K562 (cell line): Measurements from ENCODE around the gene PRKAR2B. TPM values are rescaled to one million over a fixed set of nuclear protein-coding genes. Genes with fewer than 3 reads are reported as not detected.
A peak's percentile ranks its signal among the peaks of the same experiment; 100 is the strongest.

Experiments used
- BRCA1 ChIP-seq, 2 experiments: fragments of 450-650 bp in 1 of 2; sonication (generic) in 1 of 2; formaldehyde crosslinking in 1 of 2; IDR thresholded peaks; 2 replicates each; pipeline versions ENCODE4 v1.5.0 to v1.6.1; 2017 to 2020; ENCODE audit warnings: mild to moderate bottlenecking in 1 of 2, missing genetic modification reagents in 1 of 2
- CBFA2T2 ChIP-seq: fragments of 450-650 bp; conservative IDR thresholded peaks from 2 replicates; pipeline ENCODE4 v1.6.1; 2017; ENCODE audit warnings: mild to moderate bottlenecking
- CHD2 ChIP-seq: IDR thresholded peaks from 2 replicates; pipeline ENCODE4 v1.6.1; 2011; ENCODE audit warnings: low read depth, low read length
- CREB3L1 ChIP-seq: fragments of 450-650 bp; IDR thresholded peaks from 2 replicates; pipeline ENCODE4 v1.6.1; 2014; ENCODE audit warnings: low read depth, mild to moderate bottlenecking, moderate library complexity, borderline replicate concordance
- E2F5 ChIP-seq: sonication (generic); formaldehyde crosslinking; IDR thresholded peaks from 2 replicates; pipeline ENCODE4 v1.8.0; 2022; ENCODE audit warnings: mild to moderate bottlenecking, missing genetic modification reagents
- FIP1L1 ChIP-seq: fragments of 200-400 bp; formaldehyde crosslinking; IDR thresholded peaks from 2 replicates; pipeline ENCODE4 v1.6.1; 2018; ENCODE audit warnings: mild to moderate bottlenecking, low read depth, low read length; ENCODE audit not compliant: poor library complexity, severe bottlenecking
- HDAC2 ChIP-seq: fragments of 450-650 bp; IDR thresholded peaks from 2 replicates; pipeline ENCODE4 v1.6.1; 2016; ENCODE audit warnings: mild to moderate bottlenecking
- HDAC8 ChIP-seq: fragments of 450-650 bp; IDR thresholded peaks from 2 replicates; pipeline ENCODE4 v1.6.1; 2016; ENCODE audit warnings: mild to moderate bottlenecking, missing genetic modification characterization, moderate library complexity, missing compliant biosample characterization
- HEY1 ChIP-seq: fragments of 250-450 bp; sonication (Bioruptor Pico); IDR thresholded peaks from 2 replicates; pipeline ENCODE4 v1.5.0; 2020; ENCODE audit warnings: mild to moderate bottlenecking, moderate library complexity, borderline replicate concordance
- HMGN3 ChIP-seq: IDR thresholded peaks from 2 replicates; pipeline ENCODE4 v1.6.1; 2011; ENCODE audit warnings: borderline replicate concordance, low read depth, mild to moderate bottlenecking, mixed read lengths, low read length; ENCODE audit not compliant: insufficient read length; ENCODE audit errors: extremely low read depth
- HNRNPL ChIP-seq: fragments of 200-400 bp; formaldehyde crosslinking; IDR thresholded peaks from 2 replicates; pipeline ENCODE4 v1.6.1; 2017; ENCODE audit warnings: low read depth, mild to moderate bottlenecking, low read length
- KAT8 ChIP-seq: fragments of 450-650 bp; IDR thresholded peaks from 2 replicates; pipeline ENCODE4 v1.6.1; 2016; ENCODE audit warnings: low read depth, mild to moderate bottlenecking
- MAFF ChIP-seq: IDR thresholded peaks from 2 replicates; pipeline ENCODE4 v1.6.1; 2012; ENCODE audit warnings: low read length, improper control_type of control experiment
- MCM7 ChIP-seq, 2 experiments: fragments of 450-650 bp; IDR thresholded peaks; 2 replicates each; pipeline ENCODE4 v1.6.1; 2016 to 2018
- RBM14 ChIP-seq: fragments of 200-400 bp; formaldehyde crosslinking; IDR thresholded peaks from 2 replicates; pipeline ENCODE4 v1.6.1; 2018; ENCODE audit warnings: low read depth, mild to moderate bottlenecking, low read length, moderate library complexity, borderline replicate concordance; ENCODE audit not compliant: insufficient read depth
- RBM15 ChIP-seq: fragments of 200-400 bp; formaldehyde crosslinking; IDR thresholded peaks from 2 replicates; pipeline ENCODE4 v1.6.1; 2018; ENCODE audit warnings: mild to moderate bottlenecking, low read length, moderate library complexity; ENCODE audit not compliant: insufficient read depth
- SNIP1 ChIP-seq: fragments of 450-650 bp; IDR thresholded peaks from 2 replicates; pipeline ENCODE4 v1.7.1; 2017; ENCODE audit warnings: low read depth, mild to moderate bottlenecking
- SP2 ChIP-seq: IDR thresholded peaks from 2 replicates; pipeline ENCODE4 v1.6.1; 2011; ENCODE audit warnings: mild to moderate bottlenecking, low read depth, low read length, moderate library complexity; ENCODE audit not compliant: poor library complexity, severe bottlenecking; ENCODE audit errors: extremely low read depth
- TCF3 ChIP-seq: sonication (generic); formaldehyde crosslinking; IDR thresholded peaks from 2 replicates; pipeline ENCODE4 v1.4.0; 2020; ENCODE audit warnings: mild to moderate bottlenecking, missing genetic modification reagents
- TOE1 ChIP-seq, 2 experiments: fragments of 450-650 bp in 1 of 2; sonication (generic) in 1 of 2; formaldehyde crosslinking in 1 of 2; IDR thresholded peaks; 2 replicates each; pipeline versions ENCODE4 v1.7.1 to v1.8.0; 2016 to 2022; ENCODE audit warnings: borderline replicate concordance in 2 of 2, mild to moderate bottlenecking in 2 of 2, antibody characterized with exemption in 1 of 2, inconsistent platforms in 1 of 2, low read depth in 1 of 2, missing genetic modification reagents in 1 of 2, moderate library complexity in 1 of 2
- ZFX ChIP-seq: sonication (generic); formaldehyde crosslinking; IDR thresholded peaks from 2 replicates; pipeline ENCODE4 v1.8.0; 2022; ENCODE audit warnings: mild to moderate bottlenecking, missing genetic modification reagents, moderate library complexity
- ZNF253 ChIP-seq: fragments of 250-450 bp; sonication (Bioruptor Pico); conservative IDR thresholded peaks from 2 replicates; pipeline ENCODE4 v1.6.1; 2021; ENCODE audit warnings: mild to moderate bottlenecking
- ZNF740 ChIP-seq, 3 experiments: fragments of 200-800 bp in 1 of 3; sonication (Bioruptor generic) in 1 of 3; sonication (generic) in 1 of 3; formaldehyde crosslinking in 1 of 3; IDR thresholded peaks; 2 replicates each; pipeline versions ENCODE4 v1.6.1 to v1.8.0; 2016 to 2022; ENCODE audit warnings: mild to moderate bottlenecking in 2 of 3, missing compliant biosample characterization in 2 of 3, missing genetic modification characterization in 2 of 3, missing genetic modification reagents in 1 of 3
- ZNF778 ChIP-seq: fragments of 450-650 bp; formaldehyde crosslinking; IDR thresholded peaks from 2 replicates; pipeline ENCODE4 v1.4.0; 2020; ENCODE audit warnings: mild to moderate bottlenecking, moderate library complexity
- polyA plus RNA-seq, 8 experiments: library from polyadenylated mRNA; depleted of rRNA in 4 of 8; stranded (reverse) in 5 of 8; unstranded in 3 of 8; fragments of >200 nt; fragmentation: Nextera tagmentation in 2 of 8; fragmentation: Illumina TruSeq in 1 of 8; extraction: Ambion mirVana in 2 of 8; extraction: Trizol in 1 of 8; gene quantifications; 2 replicates each; pipeline versions ENCODE4 v1.2.1 to v1.2.3, GENCODE V29; 2011 to 2014; ENCODE audit warnings: inconsistent platforms in 1 of 8, missing spikeins in 1 of 8
- total RNA-seq, 7 experiments: library from RNA; depleted of rRNA in 6 of 7; stranded (reverse); fragments of >200 nt in 6 of 7; fragmentation: Illumina TruSeq in 2 of 7; extraction: Trizol in 2 of 7; gene quantifications; 2 replicates each; pipeline versions ENCODE4 v1.2.1 to v1.2.3, GENCODE V29; 2011 to 2021; ENCODE audit warnings: low replicate concordance in 1 of 7

Gene PRKAR2B
- total and polyA plus RNA-seq, 9 of the 15 experiments (the other 6 are each of a cell fraction or from before 2014, with no cell fraction given), result 59.0 to 173 (median 129) TPM

- TF ChIP-seq TOE1 (IDR thresholded peaks at IDR 0.05; ENCODE audit: borderline replicate concordance), result no peak; the same call in 1 of the 2 replicates
- TF ChIP-seq TOE1 (CRISPR knock-in tag; IDR thresholded peaks at IDR 0.05; ENCODE audit: borderline replicate concordance, low read depth), result 0 out of 2 replicates have a peak, but pooled peaks have one; percentile 82
- TF ChIP-seq CHD2, result peak; percentile 41; the same call in 1 of the 2 replicates
- no peak for TF ChIP-seq HEY1 (CRISPR knock-in tag)
- no peak for TF ChIP-seq KAT8
- no peak for TF ChIP-seq ZNF253 (CRISPR knock-in tag)
- TF ChIP-seq SNIP1, result no peak
- peak; percentile 94 for TF ChIP-seq HMGN3
- TF ChIP-seq HDAC2, result no peak
- peak; percentile 19; the same call in 1 of the 2 replicates for TF ChIP-seq TCF3 (CRISPR knock-in tag)
- no peak for TF ChIP-seq MCM7 (IDR thresholded peaks at IDR 0.05)
- TF ChIP-seq FIP1L1, result no peak
- TF ChIP-seq MAFF, result no peak
- TF ChIP-seq RBM15, result no peak
- no peak; the same call in none of the 2 replicates for TF ChIP-seq CBFA2T2
- TF ChIP-seq SP2, result no peak
- 0 out of 2 replicates have a peak, but pooled peaks have one; percentile 20 for TF ChIP-seq HDAC8
- TF ChIP-seq HNRNPL, result no peak; the same call in 1 of the 2 replicates
- no peak for TF ChIP-seq E2F5
- peak; percentile 62 for TF ChIP-seq ZFX (CRISPR knock-in tag)
- no peak for TF ChIP-seq RBM14
- no peak for TF ChIP-seq BRCA1 (IDR thresholded peaks at IDR 0.05)
- TF ChIP-seq BRCA1 (CRISPR knock-in tag; IDR thresholded peaks at IDR 0.05), result no peak
- TF ChIP-seq ZNF778 (CRISPR knock-in tag), result no peak
- TF ChIP-seq CREB3L1, result no peak; the same call in 1 of the 2 replicates
- TF ChIP-seq ZNF740 (CRISPR knock-in tag; IDR thresholded peaks at IDR 0.05), result peak; percentile 73
- no peak; a peak in 1 of 4 replicates for TF ChIP-seq ZNF740 (tag; IDR thresholded peaks at IDR 0.05)
These were observed at the start of gene PRKAR2B (continued) for GRCh38 chr7:107044347-107045194.
